NCI-H2081 (cell line): ENCODE data around the gene XPNPEP2.
"Not testable (repeated sequence)": the region's sequence is repeated elsewhere in the genome, so short reads cannot be mapped to it uniquely, and the experiment has no call there.

ENCODE experiments used
- DNase-seq, 2 experiments: peaks; one replicate each; lab custom pipeline; 2025; lab: John Stamatoyannopoulos, UW

The XPNPEP2 gene

GRCh38 chrX:129719931-129720530 lies 18.7 kb upstream of the XPNPEP2 start:
- DNase-seq, result no peak

- no peak for DNase-seq
Measured at GRCh38 chrX:129720741-129721140, 18.0 kb upstream of the XPNPEP2 start.

- no peak for DNase-seq
Measured at GRCh38 chrX:129721414-129721813, 17.4 kb upstream of the XPNPEP2 start.

- no peak for DNase-seq
Measured at GRCh38 chrX:129721870-129722269, 16.9 kb upstream of the XPNPEP2 start.

GRCh38 chrX:129723511-129723910 lies 15.3 kb upstream of the XPNPEP2 start:
- no peak for DNase-seq

- no peak for DNase-seq
Measured at GRCh38 chrX:129724754-129725153, 14.0 kb upstream of the XPNPEP2 start.

GRCh38 chrX:129726307-129727111 lies 12.3 kb upstream of the XPNPEP2 start:
- DNase-seq, result peak; percentile 7 to 13

- no peak for DNase-seq
Measured at GRCh38 chrX:129728061-129728460, 10.7 kb upstream of the XPNPEP2 start.

GRCh38 chrX:129731228-129731627 lies 7.6 kb upstream of the XPNPEP2 start:
- DNase-seq, result no peak

GRCh38 chrX:129732857-129733256 lies 5.9 kb upstream of the XPNPEP2 start:
- no peak for DNase-seq

- DNase-seq, result no peak
Measured at GRCh38 chrX:129733335-129733734, 5.4 kb upstream of the XPNPEP2 start.

GRCh38 chrX:129736491-129736890 lies 2.3 kb upstream of the XPNPEP2 start:
- no peak for DNase-seq

GRCh38 chrX:129737916-129738315 lies 863 bp upstream of the XPNPEP2 start:
- DNase-seq, result no peak

- no peak for DNase-seq
Measured at GRCh38 chrX:129739578-129739977, 799 bp downstream of the XPNPEP2 start.

- DNase-seq, result no peak
Measured at GRCh38 chrX:129741880-129742758, 3.3 kb downstream of the XPNPEP2 start.

- not testable (repeated sequence) for DNase-seq
Measured at GRCh38 chrX:129742759-129743152, 4.0 kb downstream of the XPNPEP2 start.

- DNase-seq, result no peak
Measured at GRCh38 chrX:129743821-129744220, 5.0 kb downstream of the XPNPEP2 start.

- DNase-seq, result no peak
Measured at GRCh38 chrX:129744861-129745321, 6.1 kb downstream of the XPNPEP2 start.

GRCh38 chrX:129746557-129747470 lies 8.0 kb downstream of the XPNPEP2 start:
- DNase-seq, result no peak

GRCh38 chrX:129747533-129747932 lies 8.8 kb downstream of the XPNPEP2 start:
- DNase-seq, result no peak

- DNase-seq, result no peak
Measured at GRCh38 chrX:129748305-129748704, 9.5 kb downstream of the XPNPEP2 start.
